Hepatocyte (in vitro differentiated cells): ENCODE results near the gene CHAD.

Experiments used
- EZH2 ChIP-seq: fragments of 200-600 bp; sonication (generic); IDR thresholded peaks from 2 replicates; pipeline ENCODE4 v1.6.1; 2016; ENCODE audit warnings: antibody characterized with exemption, mild to moderate bottlenecking, borderline replicate concordance
- EZH2phosphoT487 ChIP-seq: fragments of 200-600 bp; sonication (generic); IDR thresholded peaks from one replicate; pipeline ENCODE4 v1.6.1; 2018; ENCODE audit warnings: antibody characterized with exemption, mild to moderate bottlenecking, low read depth, moderate library complexity; ENCODE audit not compliant: unreplicated experiment, severe bottlenecking
- TF ChIP-seq, protein P1 (sequence below): fragments of 200-600 bp; sonication (generic); IDR thresholded peaks from 2 replicates; pipeline ENCODE4 v1.5.1; 2016; ENCODE audit warnings: antibody characterized with exemption, mild to moderate bottlenecking; ENCODE audit not compliant: poor library complexity

GRCh38 chr17:50424996-50425681, 43.5 kb downstream of the CHAD start:
- TF ChIP-seq EZH2: no peak
- no peak for TF ChIP-seq EZH2phosphoT487
- TF ChIP-seq, protein P1, sequence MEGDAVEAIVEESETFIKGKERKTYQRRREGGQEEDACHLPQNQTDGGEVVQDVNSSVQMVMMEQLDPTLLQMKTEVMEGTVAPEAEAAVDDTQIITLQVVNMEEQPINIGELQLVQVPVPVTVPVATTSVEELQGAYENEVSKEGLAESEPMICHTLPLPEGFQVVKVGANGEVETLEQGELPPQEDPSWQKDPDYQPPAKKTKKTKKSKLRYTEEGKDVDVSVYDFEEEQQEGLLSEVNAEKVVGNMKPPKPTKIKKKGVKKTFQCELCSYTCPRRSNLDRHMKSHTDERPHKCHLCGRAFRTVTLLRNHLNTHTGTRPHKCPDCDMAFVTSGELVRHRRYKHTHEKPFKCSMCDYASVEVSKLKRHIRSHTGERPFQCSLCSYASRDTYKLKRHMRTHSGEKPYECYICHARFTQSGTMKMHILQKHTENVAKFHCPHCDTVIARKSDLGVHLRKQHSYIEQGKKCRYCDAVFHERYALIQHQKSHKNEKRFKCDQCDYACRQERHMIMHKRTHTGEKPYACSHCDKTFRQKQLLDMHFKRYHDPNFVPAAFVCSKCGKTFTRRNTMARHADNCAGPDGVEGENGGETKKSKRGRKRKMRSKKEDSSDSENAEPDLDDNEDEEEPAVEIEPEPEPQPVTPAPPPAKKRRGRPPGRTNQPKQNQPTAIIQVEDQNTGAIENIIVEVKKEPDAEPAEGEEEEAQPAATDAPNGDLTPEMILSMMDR: no peak
